OCI-LY7 (cell line): Measurements from ENCODE around the gene PRR35.

Experiments used
- CTCF ChIP-seq: fragments of 200-600 bp; sonication (generic); conservative IDR thresholded peaks from 2 replicates; pipeline ENCODE4 v1.5.1; 2014; ENCODE audit warnings: mild to moderate bottlenecking, antibody characterized with exemption, low read length, moderate library complexity, mixed read lengths
- EZH2phosphoT487 ChIP-seq: fragments of 200-600 bp; sonication (generic); IDR thresholded peaks from 2 replicates; pipeline ENCODE4 v1.6.1; 2018; ENCODE audit warnings: low read depth, borderline replicate concordance, mild to moderate bottlenecking, mixed run types, antibody characterized with exemption, low read length, moderate library complexity, mixed read lengths

- TF ChIP-seq CTCF: peak; percentile 71
- no peak for TF ChIP-seq EZH2phosphoT487
Measured at GRCh38 chr16:600781-601180, 40.6 kb downstream of the PRR35 start.
